Suprapubic skin (tissue), 4 donors: Measurements from ENCODE around the gene ZFAND3. TPM values are rescaled to one million over a fixed set of nuclear protein-coding genes. Genes with fewer than 3 reads are reported as not detected.
"Not testable (repeated sequence)": the region's sequence is repeated elsewhere in the genome, so short reads cannot be mapped to it uniquely, and the experiment has no call there.

ENCODE experiments used
- DNase-seq, 2 donors: peaks; one replicate each; pipeline ENCODE4 v3.0.0-alpha.2; 2019; ENCODE audit warnings: low spot score in 2 of 2
- H3K27ac ChIP-seq: fragments of 200-600 bp; sonication (generic); one replicate; pipeline ENCODE4 v1.5.1; 2019
- H3K27me3 ChIP-seq: fragments of 200-600 bp; sonication (generic); one replicate; pipeline ENCODE4 v1.5.1; 2019
- H3K36me3 ChIP-seq: fragments of 200-600 bp; sonication (generic); one replicate; pipeline ENCODE4 v1.5.1; 2019
- H3K4me1 ChIP-seq: fragments of 200-600 bp; sonication (generic); one replicate; pipeline ENCODE4 v1.5.1; 2019
- H3K4me3 ChIP-seq: fragments of 200-600 bp; sonication (generic); one replicate; pipeline ENCODE4 v1.5.1; 2019; ENCODE audit warnings: mild to moderate bottlenecking
- H3K9me3 ChIP-seq: fragments of 200-600 bp; sonication (generic); one replicate; pipeline ENCODE4 v1.5.1; 2019
- EP300 ChIP-seq: sonication (generic); formaldehyde crosslinking; IDR thresholded peaks from one replicate; pipeline ENCODE4 v1.6.1; 2017; ENCODE audit warnings: antibody characterized with exemption
- POLR2A ChIP-seq, 2 donors: fragments of 450-650 bp; IDR thresholded peaks; one replicate each; pipeline ENCODE4 v1.6.1; 2017; ENCODE audit warnings: antibody characterized with exemption in 2 of 2, mild to moderate bottlenecking in 2 of 2, moderate library complexity in 2 of 2
- POLR2AphosphoS5 ChIP-seq, 3 donors: sonication (generic); formaldehyde crosslinking; IDR thresholded peaks; one replicate each; pipeline ENCODE4 v1.6.1; 2017; ENCODE audit warnings: antibody characterized with exemption in 3 of 3
- WGBS: methylation state at CpG from one replicate; pipeline ENCODE4 v1.1.5; 2018; 5-methylcytosine and 5-hydroxymethylcytosine counted together
- total RNA-seq, 4 donors: library from RNA; depleted of rRNA; stranded (reverse); fragments of >200 nt; gene quantifications; one replicate each; pipeline ENCODE4 v1.1.0, GENCODE V29; 2016
- TF ChIP-seq, protein P1 (sequence below), 2 donors: fragments of 200-600 bp in 1 of 2; fragments of 450-650 bp in 1 of 2; sonication (generic) in 1 of 2; IDR thresholded peaks; one replicate each; pipeline ENCODE4 v1.5.1; 2016 to 2019; ENCODE audit warnings: antibody characterized with exemption in 2 of 2, mild to moderate bottlenecking in 1 of 2, moderate library complexity in 1 of 2

The ZFAND3 gene
- total RNA-seq, 4 donors from 2014 or later = 31.1 to 41.0 (median 36.3) TPM

DNA sequence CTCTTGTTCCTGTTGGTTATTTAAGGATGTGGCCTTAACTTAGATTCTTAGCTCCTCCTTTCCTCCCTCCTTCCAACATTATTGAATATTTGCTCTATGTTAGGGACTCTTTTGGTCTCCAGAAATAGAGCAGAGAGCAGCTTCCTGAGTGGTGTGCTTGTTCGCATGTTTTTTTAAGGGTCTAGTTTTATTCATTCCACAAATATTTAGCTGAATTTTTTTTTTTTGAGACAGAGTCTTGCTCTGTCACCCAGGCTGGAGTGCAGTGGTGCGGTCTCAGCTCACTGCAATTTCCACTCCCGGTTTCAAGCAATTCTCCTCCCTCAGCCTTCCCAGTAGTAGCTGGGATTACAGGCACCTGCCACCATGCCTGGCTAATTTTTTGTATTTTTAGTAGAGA lies 169.2 kb downstream of the ZFAND3 start:
- Histone ChIP-seq H3K27ac (no peak overlapping the region), H3K4me1 (peaks cover 57% of the 10 kb centered on the region), H3K27me3 (no peaks in the 10 kb centered on the region)

DNA sequence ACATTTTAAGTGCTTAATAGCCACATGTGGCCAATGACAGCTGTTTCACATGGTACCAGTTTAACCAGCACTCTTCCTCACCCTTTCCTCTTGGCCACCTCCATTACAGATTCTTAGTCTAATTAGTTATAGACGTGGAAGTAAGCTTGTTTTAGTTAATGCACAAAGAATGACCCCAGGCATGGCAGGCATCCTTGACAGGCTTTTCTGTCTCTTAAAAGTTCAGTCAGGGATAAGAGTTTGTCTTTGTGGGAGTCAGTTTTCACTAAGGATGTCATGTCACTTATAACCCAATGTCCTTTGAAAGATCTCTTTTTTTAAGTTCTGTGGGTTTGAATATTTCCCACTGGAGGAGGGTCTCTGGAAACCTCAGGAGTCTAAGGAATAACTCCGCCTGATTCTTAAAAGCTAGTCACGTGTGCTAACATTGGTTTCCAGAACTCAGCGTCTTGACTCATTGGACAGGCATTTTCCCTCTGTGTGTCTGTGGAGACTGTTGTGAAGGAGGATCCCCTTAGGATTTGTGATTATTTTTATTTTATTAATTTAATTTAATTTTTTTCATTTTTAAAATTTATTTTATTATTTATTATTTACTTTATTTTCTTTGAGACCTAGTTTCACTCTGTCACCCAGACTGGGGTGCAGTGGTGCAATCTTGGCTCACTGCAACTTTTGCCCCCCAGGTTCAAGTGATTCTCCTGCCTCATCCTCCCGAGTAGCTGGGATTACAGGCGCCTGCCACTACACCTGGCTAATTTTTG lies 171.4 kb downstream of the ZFAND3 start:
- no peaks in the 10 kb centered on the region for H3K27me3 ChIP-seq
- H3K36me3 ChIP-seq = no peaks in the 10 kb centered on the region
- DNase-seq = no peak
- H3K4me3 ChIP-seq = no peak overlapping the region
- no peak overlapping the region for H3K27ac ChIP-seq
- peaks cover 49% of the 10 kb centered on the region for H3K4me1 ChIP-seq
- TF ChIP-seq POLR2AphosphoS5 (IDR thresholded peaks at IDR 0.05) (no peak), POLR2A (IDR thresholded peaks at IDR 0.05) (no peak), EP300 (no peak)
- TF ChIP-seq, protein P1, sequence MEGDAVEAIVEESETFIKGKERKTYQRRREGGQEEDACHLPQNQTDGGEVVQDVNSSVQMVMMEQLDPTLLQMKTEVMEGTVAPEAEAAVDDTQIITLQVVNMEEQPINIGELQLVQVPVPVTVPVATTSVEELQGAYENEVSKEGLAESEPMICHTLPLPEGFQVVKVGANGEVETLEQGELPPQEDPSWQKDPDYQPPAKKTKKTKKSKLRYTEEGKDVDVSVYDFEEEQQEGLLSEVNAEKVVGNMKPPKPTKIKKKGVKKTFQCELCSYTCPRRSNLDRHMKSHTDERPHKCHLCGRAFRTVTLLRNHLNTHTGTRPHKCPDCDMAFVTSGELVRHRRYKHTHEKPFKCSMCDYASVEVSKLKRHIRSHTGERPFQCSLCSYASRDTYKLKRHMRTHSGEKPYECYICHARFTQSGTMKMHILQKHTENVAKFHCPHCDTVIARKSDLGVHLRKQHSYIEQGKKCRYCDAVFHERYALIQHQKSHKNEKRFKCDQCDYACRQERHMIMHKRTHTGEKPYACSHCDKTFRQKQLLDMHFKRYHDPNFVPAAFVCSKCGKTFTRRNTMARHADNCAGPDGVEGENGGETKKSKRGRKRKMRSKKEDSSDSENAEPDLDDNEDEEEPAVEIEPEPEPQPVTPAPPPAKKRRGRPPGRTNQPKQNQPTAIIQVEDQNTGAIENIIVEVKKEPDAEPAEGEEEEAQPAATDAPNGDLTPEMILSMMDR (IDR thresholded peaks at IDR 0.05) = no peak
- H3K9me3 ChIP-seq = no peaks in the 10 kb centered on the region
- WGBS = 38% methylated on average over 6 of the region's 6 CpGs

More for the DNA sequence above, 169.2 kb downstream of the ZFAND3 start:
- no peaks in the 10 kb centered on the region for H3K36me3 ChIP-seq
- no peak overlapping the region for H3K4me3 ChIP-seq
- DNase-seq = no peak
- WGBS = 41% methylated on average over 3 of the region's 3 CpGs
- no peaks in the 10 kb centered on the region for H3K9me3 ChIP-seq
- no peak for TF ChIP-seq EP300
- no peak for TF ChIP-seq POLR2AphosphoS5 (IDR thresholded peaks at IDR 0.05)
- TF ChIP-seq POLR2A (IDR thresholded peaks at IDR 0.05) = no peak
- TF ChIP-seq, protein P1 (IDR thresholded peaks at IDR 0.05) = no peak

DNA sequence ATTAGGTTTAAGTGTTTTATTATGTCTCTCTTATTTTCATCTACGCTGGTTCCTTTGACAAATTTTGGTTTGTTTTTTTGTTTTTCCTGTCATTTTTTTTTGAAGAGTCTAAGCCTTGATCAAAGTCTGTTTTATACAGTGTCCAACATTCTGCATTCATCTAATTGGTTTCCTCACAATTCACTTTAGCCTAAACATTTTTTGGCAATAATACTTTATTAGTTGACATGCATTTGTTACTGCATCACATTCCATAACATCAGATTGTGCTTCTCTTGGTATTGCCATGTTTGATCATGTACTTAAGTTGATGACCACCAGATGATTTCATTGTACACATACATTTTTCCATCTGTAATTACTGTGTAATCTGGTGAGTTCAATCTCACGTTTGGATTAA lies 173.2 kb downstream of the ZFAND3 start:
- DNase-seq = no peak
- Histone ChIP-seq H3K4me1 (peaks cover 40% of the 10 kb centered on the region), H3K36me3 (no peaks in the 10 kb centered on the region), H3K4me3 (no peak overlapping the region), H3K27ac (no peak overlapping the region), H3K9me3 (no peaks in the 10 kb centered on the region), H3K27me3 (no peaks in the 10 kb centered on the region)
- TF ChIP-seq POLR2AphosphoS5 (IDR thresholded peaks at IDR 0.05) (no peak), EP300 (no peak), POLR2A (IDR thresholded peaks at IDR 0.05) (no peak)
- TF ChIP-seq, protein P1 (IDR thresholded peaks at IDR 0.05) = no peak
- 81% methylated on average over 2 of the region's 2 CpGs for WGBS

DNA sequence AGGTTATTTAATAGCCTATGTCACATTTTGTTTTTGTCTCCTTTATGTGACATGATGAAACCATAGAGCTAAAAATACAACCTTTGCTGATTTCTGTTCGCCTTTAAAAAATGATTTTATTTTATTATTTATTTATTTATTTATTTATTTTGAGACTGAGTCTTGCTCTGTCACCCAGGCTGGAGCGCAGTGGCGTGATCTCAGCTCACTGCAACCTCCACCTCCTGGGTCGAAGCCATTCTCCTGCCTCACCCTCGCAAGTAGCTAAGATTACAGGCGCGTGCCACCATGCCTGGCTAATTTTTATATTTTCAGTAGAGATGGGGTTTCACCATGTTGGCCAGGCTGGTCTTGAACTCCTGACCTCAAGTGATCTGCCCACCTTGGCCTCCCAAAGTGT lies 173.7 kb downstream of the ZFAND3 start:
- 97% methylated on average over 7 of the region's 7 CpGs for WGBS
- not testable (repeated sequence) for H3K27ac ChIP-seq, DNase-seq, H3K9me3 ChIP-seq, H3K36me3 ChIP-seq, H3K4me3 ChIP-seq, H3K27me3 ChIP-seq
- H3K4me1 ChIP-seq = peaks cover 37% of the 10 kb centered on the region

DNA sequence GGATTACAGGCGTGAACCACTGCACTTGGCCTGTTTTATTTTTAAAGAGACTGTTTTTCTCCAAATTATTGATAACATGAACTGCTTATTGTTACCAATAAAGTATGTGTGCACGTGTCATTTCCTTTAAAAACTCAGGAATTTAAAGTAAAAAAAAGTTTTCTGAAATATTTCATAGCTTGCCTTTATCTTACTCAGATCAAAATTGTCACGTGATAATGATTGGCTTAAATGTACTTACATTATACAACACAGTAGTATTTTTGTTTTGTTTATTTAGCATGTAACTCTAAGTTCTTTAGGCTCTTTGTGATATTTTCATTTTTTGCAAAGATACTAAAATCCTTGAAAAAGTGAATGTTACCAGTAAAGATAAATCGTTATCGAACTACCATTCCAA lies 174.1 kb downstream of the ZFAND3 start:
- no peaks in the 10 kb centered on the region for H3K36me3 ChIP-seq
- H3K9me3 ChIP-seq = no peaks in the 10 kb centered on the region
- peaks cover 34% of the 10 kb centered on the region for H3K4me1 ChIP-seq
- no peaks in the 10 kb centered on the region for H3K27me3 ChIP-seq
- DNase-seq = no peak
- WGBS = 91% methylated on average over 5 of the region's 5 CpGs
- no peak overlapping the region for H3K4me3 ChIP-seq
- no peak for TF ChIP-seq POLR2AphosphoS5 (IDR thresholded peaks at IDR 0.05)
- TF ChIP-seq, protein P1 (IDR thresholded peaks at IDR 0.05) = no peak
- TF ChIP-seq EP300 = no peak
- TF ChIP-seq POLR2A (IDR thresholded peaks at IDR 0.05) = no peak
- H3K27ac ChIP-seq = no peak overlapping the region
